ENCODE results near the gene CEBPE. TPM values are rescaled to one million over a fixed set of nuclear protein-coding genes. Genes with fewer than 3 reads are reported as not detected.

CEBPE gene
- total RNA-seq, 1 experiment from 2014 or later = not detected

DNA sequence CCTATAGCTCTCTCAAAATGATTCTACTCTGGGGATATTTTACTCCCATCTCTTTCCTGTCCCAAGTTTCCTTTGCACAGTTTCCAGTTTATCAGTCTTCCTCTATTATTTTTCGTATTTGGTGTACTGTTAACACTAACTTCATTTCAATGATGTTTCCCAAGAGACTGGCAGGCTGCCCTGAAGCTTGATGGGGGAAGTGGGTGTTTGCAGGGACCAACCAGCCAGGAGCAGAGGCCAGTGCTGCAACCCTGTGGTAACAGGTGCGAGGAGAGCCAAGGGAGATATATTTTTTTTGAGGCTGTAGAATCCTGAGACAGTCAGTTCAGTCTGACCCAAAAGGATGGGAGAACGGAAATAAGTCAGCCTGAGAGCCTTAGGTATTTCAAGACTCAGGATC is 11.8 kb upstream of the CEBPE start:
- H3K4me1 ChIP-seq (replicated peaks; ENCODE audit: insufficient read depth) = peaks cover 20% of the 10 kb centered on the region
- no peaks in the 10 kb centered on the region for H3K9me3 ChIP-seq (ENCODE audit: insufficient read depth, low read depth)
- no peak overlapping the region for H2AFZ ChIP-seq
- POLR2A ChIA-PET (ENCODE audit: unreplicated experiment) = no interaction called here
- H3K79me2 ChIP-seq (ENCODE audit: low read depth) = no peaks in the 10 kb centered on the region
- intact Hi-C loops (cut with micrococcal nuclease; ENCODE audit: unreplicated experiment) = no loop called here
- CTCF ChIA-PET = no interaction called here
- H3K27me3 ChIP-seq (ENCODE audit: insufficient read depth, low read depth) = no peaks in the 10 kb centered on the region
- no peaks in the 10 kb centered on the region for H3K9me2 ChIP-seq (ENCODE audit: insufficient read depth)
- H3K4me3 ChIP-seq = no peak overlapping the region
- peaks cover 12% of the 10 kb centered on the region for H3F3A ChIP-seq (ENCODE audit: insufficient read depth, low read depth)
- peak overlapping the region; percentile 56; the same call in 1 of the 2 replicates for H3K4me2 ChIP-seq
- H4K20me1 ChIP-seq (ENCODE audit: insufficient read depth) = no peaks in the 10 kb centered on the region
- no peaks in the 10 kb centered on the region for H3K36me3 ChIP-seq (ENCODE audit: low read depth)
- DNase-seq = no peak
- no peak overlapping the region for H3K27ac ChIP-seq
- BruUV-seq (replicated peaks) = no TSS peak
- no peak for TF ChIP-seq EZH2 (IDR thresholded peaks at IDR 0.05; ENCODE audit: low read depth)
- TF ChIP-seq, protein P1, sequence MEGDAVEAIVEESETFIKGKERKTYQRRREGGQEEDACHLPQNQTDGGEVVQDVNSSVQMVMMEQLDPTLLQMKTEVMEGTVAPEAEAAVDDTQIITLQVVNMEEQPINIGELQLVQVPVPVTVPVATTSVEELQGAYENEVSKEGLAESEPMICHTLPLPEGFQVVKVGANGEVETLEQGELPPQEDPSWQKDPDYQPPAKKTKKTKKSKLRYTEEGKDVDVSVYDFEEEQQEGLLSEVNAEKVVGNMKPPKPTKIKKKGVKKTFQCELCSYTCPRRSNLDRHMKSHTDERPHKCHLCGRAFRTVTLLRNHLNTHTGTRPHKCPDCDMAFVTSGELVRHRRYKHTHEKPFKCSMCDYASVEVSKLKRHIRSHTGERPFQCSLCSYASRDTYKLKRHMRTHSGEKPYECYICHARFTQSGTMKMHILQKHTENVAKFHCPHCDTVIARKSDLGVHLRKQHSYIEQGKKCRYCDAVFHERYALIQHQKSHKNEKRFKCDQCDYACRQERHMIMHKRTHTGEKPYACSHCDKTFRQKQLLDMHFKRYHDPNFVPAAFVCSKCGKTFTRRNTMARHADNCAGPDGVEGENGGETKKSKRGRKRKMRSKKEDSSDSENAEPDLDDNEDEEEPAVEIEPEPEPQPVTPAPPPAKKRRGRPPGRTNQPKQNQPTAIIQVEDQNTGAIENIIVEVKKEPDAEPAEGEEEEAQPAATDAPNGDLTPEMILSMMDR (conservative IDR thresholded peaks at IDR 0.05) = no peak

DNA sequence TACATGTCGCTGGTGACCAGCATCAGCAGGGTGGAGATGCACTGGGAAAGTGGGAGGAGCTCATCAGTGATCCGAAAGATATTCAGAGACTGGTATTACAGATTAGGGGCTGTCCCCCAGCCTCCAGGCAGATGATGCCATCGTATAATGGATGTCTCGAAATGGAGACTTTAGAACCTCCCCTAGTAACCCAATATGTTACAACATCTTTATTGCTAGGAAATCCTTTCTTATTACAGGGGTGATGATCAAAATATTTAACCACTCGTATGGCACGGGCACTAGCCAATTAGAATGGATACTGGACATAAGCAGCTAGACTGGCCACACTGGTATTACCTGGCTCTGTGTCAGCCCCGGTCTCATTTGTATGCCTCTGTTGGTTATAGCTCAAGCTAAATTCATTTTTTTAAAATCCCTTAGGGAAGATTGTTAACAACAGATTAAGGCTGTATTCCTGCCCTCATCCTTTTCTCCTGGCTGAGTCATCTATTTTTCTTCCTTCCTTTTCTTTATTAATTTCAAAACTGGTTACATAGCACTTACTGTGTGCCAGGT is 10.8 kb upstream of the CEBPE start:
- H3K27me3 ChIP-seq (ENCODE audit: insufficient read depth, low read depth) = no peaks in the 10 kb centered on the region
- no peak overlapping the region for H2AFZ ChIP-seq
- H3K4me2 ChIP-seq = peak overlapping the region; percentile 56
- peaks cover 12% of the 10 kb centered on the region for H3F3A ChIP-seq (ENCODE audit: insufficient read depth, low read depth)
- ChIA-PET POLR2A (ENCODE audit: unreplicated experiment) (no interaction called here), CTCF (no interaction called here)
- no peaks in the 10 kb centered on the region for H3K36me3 ChIP-seq (ENCODE audit: low read depth)
- H4K20me1 ChIP-seq (ENCODE audit: insufficient read depth) = no peaks in the 10 kb centered on the region
- TF ChIP-seq, protein P1 (conservative IDR thresholded peaks at IDR 0.05) = no peak
- no peak for TF ChIP-seq EZH2 (IDR thresholded peaks at IDR 0.05; ENCODE audit: low read depth)
- intact Hi-C loops (cut with micrococcal nuclease; ENCODE audit: unreplicated experiment) = loop anchor here (10.0 kb wide), 1 partner anchor 135 kb away; no protein-coding TSS in a partner anchor
- no TSS peak for BruUV-seq (replicated peaks)
- peak overlapping the region; percentile 41 for H3K27ac ChIP-seq
- H3K9me3 ChIP-seq (ENCODE audit: insufficient read depth, low read depth) = no peaks in the 10 kb centered on the region
- H3K79me2 ChIP-seq (ENCODE audit: low read depth) = no peaks in the 10 kb centered on the region
- no peaks in the 10 kb centered on the region for H3K9me2 ChIP-seq (ENCODE audit: insufficient read depth)
- peak in 1 of 2 experiments; percentile 88 for DNase-seq
- H3K4me1 ChIP-seq (replicated peaks; ENCODE audit: insufficient read depth) = peaks cover 20% of the 10 kb centered on the region
- H3K4me3 ChIP-seq = no peak overlapping the region

DNA sequence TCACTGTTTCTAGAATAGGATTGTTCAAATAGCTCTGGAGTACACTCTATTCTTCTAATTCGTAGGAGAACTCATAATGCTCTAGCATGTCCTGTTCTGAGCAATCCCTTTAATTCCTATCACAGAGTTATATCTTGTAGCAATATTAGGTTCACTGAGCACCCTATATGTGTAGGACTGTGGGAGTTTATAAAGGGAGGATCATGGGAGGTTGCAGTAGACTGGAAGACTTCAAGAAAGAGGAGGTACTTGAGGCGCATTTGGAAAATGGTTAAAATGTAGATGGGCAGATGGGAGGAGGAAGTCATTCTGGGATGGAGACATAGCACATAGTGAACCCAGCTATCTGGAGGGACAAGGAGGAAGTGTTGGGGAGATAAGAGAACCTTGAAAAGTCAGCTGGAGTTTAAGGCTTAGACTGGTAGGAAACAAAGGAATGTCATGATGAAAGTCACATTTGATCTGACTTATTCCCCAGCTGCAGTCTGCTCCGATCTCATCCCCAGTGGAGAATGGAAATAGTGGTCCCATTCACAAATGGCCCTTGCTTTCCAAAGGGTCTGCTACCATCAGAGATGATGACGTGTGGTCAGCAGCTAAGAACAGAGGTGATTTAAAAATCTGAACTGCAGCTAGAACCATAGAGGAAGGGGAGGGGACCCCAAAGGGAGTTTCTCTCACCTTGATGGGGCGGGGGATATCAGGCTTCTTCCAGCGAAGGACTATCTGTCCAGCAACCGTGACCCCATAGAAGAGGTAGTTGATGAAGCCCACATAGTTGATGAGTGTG is 10.1 kb upstream of the CEBPE start:
- Histone ChIP-seq H3F3A (ENCODE audit: insufficient read depth, low read depth) (peaks cover 12% of the 10 kb centered on the region), H3K27me3 (ENCODE audit: insufficient read depth, low read depth) (no peaks in the 10 kb centered on the region), H3K4me2 (peak overlapping the region; percentile 56; the same call in 1 of the 2 replicates), H3K36me3 (ENCODE audit: low read depth) (no peaks in the 10 kb centered on the region), H3K9me3 (ENCODE audit: insufficient read depth, low read depth) (no peaks in the 10 kb centered on the region), H2AFZ (no peak overlapping the region), H3K4me1 (replicated peaks; ENCODE audit: insufficient read depth) (peaks cover 20% of the 10 kb centered on the region), H3K4me3 (no peak overlapping the region), H4K20me1 (ENCODE audit: insufficient read depth) (no peaks in the 10 kb centered on the region), H3K79me2 (ENCODE audit: low read depth) (no peaks in the 10 kb centered on the region), H3K9me2 (ENCODE audit: insufficient read depth) (no peaks in the 10 kb centered on the region), H3K27ac (0 out of 2 replicates have a peak overlapping the region, but pooled peaks have one; percentile 41)
- intact Hi-C loops (cut with micrococcal nuclease; ENCODE audit: unreplicated experiment) = loop anchor here (10.0 kb wide), 1 partner anchor 136 kb away; no protein-coding TSS in a partner anchor
- TF ChIP-seq, protein P1 (conservative IDR thresholded peaks at IDR 0.05) = no peak
- no peak for TF ChIP-seq EZH2 (IDR thresholded peaks at IDR 0.05; ENCODE audit: low read depth)
- ChIA-PET POLR2A (ENCODE audit: unreplicated experiment) (no interaction called here), CTCF (no interaction called here)
- BruUV-seq (replicated peaks) = no TSS peak
- no peak for DNase-seq
